SK-N-SH (cell line): ENCODE data around the gene CTNNA3. TPM values are rescaled to one million over a fixed set of nuclear protein-coding genes. Genes with fewer than 3 reads are reported as not detected.

Source experiments
- CTCF ChIA-PET: fragments of 300-600, 350-600 bp; formaldehyde crosslinking; extraction: SDS; loops from one replicate; lab custom pipeline; 2021; lab: Yijun Ruan, JAX
- POLR2A ChIA-PET: fragments of 350-600 bp; sonication (Branson Sonifier 250); formaldehyde crosslinking; extraction: SDS; loops from one replicate; lab custom pipeline; 2020; ENCODE audit warnings: antibody characterized with exemption, inconsistent platforms; lab: Yijun Ruan, JAX
- DNase-seq: peaks from one replicate; pipeline ENCODE4 v3.0.0; 2012
- H2AFZ ChIP-seq: fragments of 200-600 bp; sonication (generic); 2 replicates; pipeline ENCODE4 v1.8.1; 2016; ENCODE audit warnings: antibody characterized with exemption, mild to moderate bottlenecking, low read depth
- H3F3A ChIP-seq: fragments of 200-600 bp; sonication (generic); replicated peaks from 2 replicates; pipeline ENCODE3; 2016; ENCODE audit warnings: antibody characterized with exemption, mild to moderate bottlenecking; ENCODE audit not compliant: insufficient read depth
- H3K27ac ChIP-seq, 2 experiments: fragments of 200-500 bp in 1 of 2; fragments of 200-600 bp in 1 of 2; sonication (Bioruptor generic) in 1 of 2; sonication (generic), shearing (Covaris generic) in 1 of 2; 2 replicates each; pipeline versions ENCODE4 v1.5.1 to v1.6.1; 2014 to 2016; ENCODE audit warnings: low read depth in 2 of 2, inconsistent platforms in 1 of 2, low read length in 1 of 2, mild to moderate bottlenecking in 1 of 2, mixed read lengths in 1 of 2
- H3K27me3 ChIP-seq: fragments of 200-600 bp; sonication (generic), shearing (Covaris generic); 2 replicates; pipeline ENCODE4 v1.6.1; 2016; ENCODE audit warnings: mixed run types; ENCODE audit not compliant: insufficient read depth
- H3K36me3 ChIP-seq, 2 experiments: fragments of 200-500 bp in 1 of 2; fragments of 200-600 bp in 1 of 2; sonication (Bioruptor generic) in 1 of 2; sonication (generic) in 1 of 2; replicated peaks in 1 of 2; 2 replicates each; pipeline versions ENCODE3 to v1.5.1; 2014 to 2016; ENCODE audit warnings: low read length in 1 of 2, mild to moderate bottlenecking in 1 of 2; ENCODE audit not compliant: insufficient read depth in 2 of 2, control insufficient read depth in 1 of 2
- H3K4me1 ChIP-seq, 2 experiments: fragments of 200-500 bp in 1 of 2; fragments of 200-600 bp in 1 of 2; sonication (Bioruptor generic) in 1 of 2; sonication (generic), shearing (Covaris generic) in 1 of 2; 2 replicates each; pipeline versions ENCODE4 v1.5.1 to v1.6.1; 2014 to 2016; ENCODE audit warnings: low read depth in 1 of 2, low read length in 1 of 2, mixed run types in 1 of 2; ENCODE audit not compliant: insufficient read depth in 2 of 2, control insufficient read depth in 1 of 2
- H3K4me2 ChIP-seq: fragments of 200-600 bp; sonication (generic), shearing (Covaris generic); 2 replicates; pipeline ENCODE4 v1.6.1; 2017; ENCODE audit warnings: mixed run types
- H3K4me3 ChIP-seq, 2 experiments: fragments of 200-500 bp in 1 of 2; fragments of 200-600 bp in 1 of 2; sonication (Bioruptor generic) in 1 of 2; sonication (generic), shearing (Covaris generic) in 1 of 2; 2 replicates each; pipeline versions ENCODE4 v1.5.1 to v1.8.1; 2014 to 2016; ENCODE audit warnings: low read depth in 2 of 2, inconsistent platforms in 1 of 2, low read length in 1 of 2, mild to moderate bottlenecking in 1 of 2, mixed read lengths in 1 of 2, moderate library complexity in 1 of 2
- H3K79me2 ChIP-seq: fragments of 200-600 bp; sonication (generic); 2 replicates; pipeline ENCODE4 v1.8.1; 2017; ENCODE audit warnings: mild to moderate bottlenecking; ENCODE audit not compliant: insufficient read depth
- H3K9ac ChIP-seq: fragments of 200-600 bp; sonication (generic); 2 replicates; pipeline ENCODE4 v1.6.1; 2017; ENCODE audit warnings: mixed run types
- H3K9me2 ChIP-seq: fragments of 200-600 bp; sonication (generic); 2 replicates; pipeline ENCODE4 v1.6.1; 2017; ENCODE audit warnings: mixed run types
- H3K9me3 ChIP-seq: fragments of 200-600 bp; sonication (generic); 2 replicates; pipeline ENCODE4 v1.6.1; 2017; ENCODE audit warnings: mixed run types, mild to moderate bottlenecking, moderate library complexity
- H4K20me1 ChIP-seq: fragments of 200-600 bp; sonication (generic); 2 replicates; pipeline ENCODE4 v1.6.1; 2017; ENCODE audit warnings: mild to moderate bottlenecking, mixed run types; ENCODE audit not compliant: insufficient read depth
- CTCF ChIP-seq: fragments of 200-600 bp; sonication (generic); IDR thresholded peaks from 2 replicates; pipeline ENCODE4 v1.6.1; 2017; ENCODE audit warnings: antibody characterized with exemption, mild to moderate bottlenecking, moderate library complexity
- EZH2phosphoT487 ChIP-seq: fragments of 200-600 bp; sonication (generic); IDR thresholded peaks from 2 replicates; pipeline ENCODE4 v1.6.1; 2017; ENCODE audit warnings: low read depth, mixed run types, mild to moderate bottlenecking, antibody characterized with exemption, moderate library complexity, borderline replicate concordance
- GATA2 ChIP-seq: sonication (generic); formaldehyde crosslinking; IDR thresholded peaks from 2 replicates; pipeline ENCODE4 v1.5.0; 2020; ENCODE audit warnings: mild to moderate bottlenecking, missing genetic modification reagents
- MEF2A ChIP-seq: IDR thresholded peaks from 2 replicates; pipeline ENCODE4 v1.4.0; 2012; ENCODE audit warnings: low read depth, borderline replicate concordance
- RAD21 ChIP-seq: IDR thresholded peaks from 2 replicates; pipeline ENCODE4 v1.6.1; 2012; ENCODE audit warnings: mild to moderate bottlenecking, low read length
- SMC3 ChIP-seq: IDR thresholded peaks from 2 replicates; pipeline ENCODE4 v1.6.1; 2012; ENCODE audit warnings: low read depth, low read length, improper control_type of control experiment
- TAF1 ChIP-seq: IDR thresholded peaks from 2 replicates; pipeline ENCODE4 v1.6.1; 2012; ENCODE audit warnings: low read depth, mild to moderate bottlenecking, low read length, moderate library complexity, borderline replicate concordance
- WGBS: methylation state at CpG from one replicate; pipeline ENCODE4 v1.1.6; 2017; ENCODE audit warnings: low lambda C conversion rate; 5-methylcytosine and 5-hydroxymethylcytosine counted together
- polyA plus RNA-seq, 3 experiments: library from polyadenylated mRNA; depleted of rRNA; stranded (reverse); fragments of >200 nt; gene quantifications; 2 replicates each; pipeline ENCODE4 v1.2.3, GENCODE V29; 2012

The CTNNA3 gene
- polyA plus RNA-seq, 1 of the 3 experiments (the other 2 are of a cell fraction): not detected

GRCh38 chr10:66931949-66932343 is 764.0 kb downstream of the CTNNA3 start:
- Histone ChIP-seq H3K4me1 (peaks cover 0 to 6% of the 10 kb centered on the region in 2 experiments; a peak in 1 of 4 replicates), H3K9ac (no peak overlapping the region), H3K79me2 (no peaks in the 10 kb centered on the region), H3K9me2 (no peaks in the 10 kb centered on the region), H3K4me3 (no peak overlapping the region), H3K9me3 (no peaks in the 10 kb centered on the region), H3K4me2 (no peak overlapping the region), H3K36me3 (no peaks in the 10 kb centered on the region), H3K27me3 (peaks cover 20% of the 10 kb centered on the region), H3K27ac (no peak overlapping the region), H2AFZ (no peak overlapping the region), H4K20me1 (no peaks in the 10 kb centered on the region), H3F3A (no peaks in the 10 kb centered on the region)
- DNase-seq: no peak
- POLR2A ChIA-PET: no interaction called here
- 0% methylated on average over 3 of the region's 3 CpGs for WGBS
- CTCF ChIA-PET: interaction anchor here (0.6 to 1.4 kb wide), 10 partner anchors 9 to 70 kb away, joined by 3 to 9 read pairs (median 4); no protein-coding TSS in a partner anchor
- no peak for TF ChIP-seq MEF2A
- no peak for TF ChIP-seq TAF1

DNA sequence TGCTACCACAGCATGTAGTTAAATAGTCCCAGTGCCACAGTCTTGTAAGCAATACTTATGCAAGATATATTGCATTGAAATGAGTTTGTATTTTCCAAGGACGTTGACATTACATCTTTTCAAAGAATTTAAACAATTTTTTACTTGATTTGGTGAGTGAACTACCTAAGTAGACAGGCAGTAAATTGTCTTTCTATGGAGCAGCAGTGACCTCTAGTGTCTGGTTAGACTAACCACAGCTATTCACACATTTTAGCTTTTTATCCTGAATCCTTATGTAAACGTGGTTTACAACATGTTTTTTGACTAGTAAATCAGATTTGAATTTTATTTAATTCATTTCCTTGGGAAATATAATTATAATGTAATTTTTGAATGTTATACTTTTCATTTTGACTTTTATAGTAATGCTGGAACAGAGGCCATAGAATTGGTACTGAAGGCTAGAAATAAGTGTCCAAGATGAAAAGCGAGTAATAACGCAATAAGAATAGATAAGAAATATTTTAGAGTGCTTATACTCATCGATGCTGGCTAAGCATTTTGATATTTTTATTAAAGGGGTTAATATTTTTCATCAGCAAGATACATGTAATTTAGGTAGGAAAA is 764.6 kb downstream of the CTNNA3 start:
- H3K9me2 ChIP-seq: no peaks in the 10 kb centered on the region
- H3K9ac ChIP-seq: no peak overlapping the region
- peak; percentile 90 for TF ChIP-seq RAD21
- TF ChIP-seq CTCF: peak; percentile 96
- TF ChIP-seq SMC3: peak; percentile 61
- TF ChIP-seq GATA2 (CRISPR knock-in tag): no peak
- H3K79me2 ChIP-seq: no peaks in the 10 kb centered on the region
- H3F3A ChIP-seq: no peaks in the 10 kb centered on the region
- no peak overlapping the region for H2AFZ ChIP-seq
- peaks cover 0 to 6% of the 10 kb centered on the region in 2 experiments; a peak in 1 of 4 replicates for H3K4me1 ChIP-seq
- no peaks in the 10 kb centered on the region for H3K36me3 ChIP-seq
- POLR2A ChIA-PET: interaction anchor here (0.6 kb wide), 1 partner anchor 34 kb away, joined by 4 read pairs; no protein-coding TSS in a partner anchor
- CTCF ChIA-PET: interaction anchor here (0.6 to 1.4 kb wide), 11 partner anchors 10 to 357 kb away, joined by 3 to 9 read pairs (median 3); no protein-coding TSS in a partner anchor
- DNase-seq: peak; percentile 23
- no peak overlapping the region for H3K4me2 ChIP-seq
- no peak overlapping the region; a peak in 1 of 4 replicates for H3K4me3 ChIP-seq
- peaks cover 25% of the 10 kb centered on the region for H3K27me3 ChIP-seq
- WGBS: 30% methylated on average over 5 of the region's 5 CpGs
- H4K20me1 ChIP-seq: no peaks in the 10 kb centered on the region
- no peak overlapping the region for H3K27ac ChIP-seq
- H3K9me3 ChIP-seq: no peaks in the 10 kb centered on the region

DNA sequence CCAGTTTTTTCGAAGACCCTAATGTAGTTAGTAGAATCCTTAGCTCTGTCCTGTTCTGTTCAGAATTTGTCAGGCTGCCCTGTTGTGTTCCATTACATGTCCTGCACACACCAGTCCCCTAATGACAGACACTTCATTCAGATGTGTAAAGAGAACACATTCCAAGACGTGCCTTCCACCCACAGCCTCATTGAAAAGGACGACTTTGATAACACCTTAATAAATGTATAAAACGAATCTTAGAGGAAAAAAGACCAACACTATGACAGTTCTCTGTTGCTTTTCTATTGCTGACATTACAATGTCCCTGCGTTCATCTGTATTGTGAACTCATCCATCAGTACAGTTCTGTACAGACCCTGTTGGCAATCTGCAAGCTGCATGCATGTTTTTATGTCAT is 766.6 kb downstream of the CTNNA3 start:
- POLR2A ChIA-PET: no interaction called here
- Histone ChIP-seq H3K79me2 (no peaks in the 10 kb centered on the region), H3K27me3 (peaks cover 31% of the 10 kb centered on the region), H2AFZ (no peak overlapping the region), H3K36me3 (no peaks in the 10 kb centered on the region), H3K9ac (no peak overlapping the region), H3K9me2 (no peaks in the 10 kb centered on the region), H3K4me2 (no peak overlapping the region), H4K20me1 (no peaks in the 10 kb centered on the region), H3K4me1 (peaks cover 0 to 8% of the 10 kb centered on the region in 2 experiments; a peak in 1 of 4 replicates), H3K9me3 (no peaks in the 10 kb centered on the region), H3K27ac (no peak overlapping the region), H3F3A (no peaks in the 10 kb centered on the region), H3K4me3 (no peak overlapping the region)
- no peak for DNase-seq
- WGBS: 1% methylated on average over 5 of the region's 5 CpGs
- CTCF ChIA-PET: interaction anchor here (1.1 to 1.4 kb wide), 2 partner anchors 11 to 20 kb away, joined by 3 read pairs; no protein-coding TSS in a partner anchor
- no peak for TF ChIP-seq EZH2phosphoT487
